H1 (cell line): Measurements from ENCODE around the gene C5AR2. TPM values are rescaled to one million over a fixed set of nuclear protein-coding genes. Genes with fewer than 3 reads are reported as not detected.

Experiments used
- ATF2 ChIP-seq: IDR thresholded peaks from 2 replicates; pipeline ENCODE4 v1.6.1; 2012; ENCODE audit warnings: low read length, inconsistent platforms
- BCL11A ChIP-seq, 2 experiments: IDR thresholded peaks; one replicate each; pipeline ENCODE4 v1.6.1; 2011; ENCODE audit warnings: low read depth in 2 of 2, low read length in 2 of 2, mild to moderate bottlenecking in 2 of 2
- CBX8 ChIP-seq: fragments of 300-800, 300-1000 bp; sonication (generic); IDR thresholded peaks from 2 replicates; pipeline ENCODE4 v1.7.1; 2016; ENCODE audit warnings: low read depth, low read length, borderline replicate concordance
- CEBPB ChIP-seq: IDR thresholded peaks from 2 replicates; pipeline ENCODE4 v1.6.1; 2012; ENCODE audit warnings: low read depth, low read length
- CHD2 ChIP-seq: IDR thresholded peaks from 2 replicates; pipeline ENCODE4 v1.6.1; 2012; ENCODE audit warnings: low read length, improper control_type of control experiment
- CTCF ChIP-seq, 3 experiments: IDR thresholded peaks; 1 replicate in 2 of 3; 2 replicates in 1 of 3; pipeline versions ENCODE4 v1.5.1 to v1.6.1; 2011; ENCODE audit warnings: low read length in 3 of 3, mild to moderate bottlenecking in 3 of 3, inconsistent platforms in 2 of 3, low read depth in 1 of 3, moderate library complexity in 1 of 3; ENCODE audit not compliant: insufficient read depth in 1 of 3; ENCODE audit errors: control extremely low read depth in 1 of 3
- E2F6 ChIP-seq: IDR thresholded peaks from 2 replicates; pipeline ENCODE4 v1.6.1; 2012; ENCODE audit warnings: inconsistent platforms
- EGR1 ChIP-seq: IDR thresholded peaks from 2 replicates; pipeline ENCODE4 v1.6.1; 2011; ENCODE audit warnings: low read depth, low read length, borderline replicate concordance
- GABPA ChIP-seq: IDR thresholded peaks from 2 replicates; pipeline ENCODE4 v1.6.1; 2011; ENCODE audit warnings: mild to moderate bottlenecking, low read length, moderate library complexity, borderline replicate concordance; ENCODE audit not compliant: insufficient read depth
- GTF2F1 ChIP-seq: IDR thresholded peaks from 2 replicates; pipeline ENCODE4 v1.6.1; 2012; ENCODE audit warnings: low read depth, low read length, improper control_type of control experiment, borderline replicate concordance
- MAX ChIP-seq: IDR thresholded peaks from 2 replicates; pipeline ENCODE4 v1.6.1; 2012; ENCODE audit warnings: inconsistent platforms
- RAD21 ChIP-seq, 2 experiments: IDR thresholded peaks in 1 of 2; conservative IDR thresholded peaks in 1 of 2; 2 replicates each; pipeline ENCODE4 v1.6.1; 2011; ENCODE audit warnings: low read depth in 2 of 2, low read length in 2 of 2, improper control_type of control experiment in 1 of 2, inconsistent platforms in 1 of 2, mild to moderate bottlenecking in 1 of 2, moderate library complexity in 1 of 2
- SAP30 ChIP-seq: fragments of 300-600 bp; sonication (generic); IDR thresholded peaks from 2 replicates; pipeline ENCODE4 v1.7.1; 2012; ENCODE audit warnings: low read length, moderate library complexity, mild to moderate bottlenecking, inconsistent platforms; ENCODE audit not compliant: insufficient read depth, insufficient replicate concordance
- SIN3A ChIP-seq, 2 experiments: IDR thresholded peaks in 1 of 2; conservative IDR thresholded peaks in 1 of 2; 2 replicates each; pipeline ENCODE4 v1.6.1; 2011 to 2012; ENCODE audit warnings: low read length in 2 of 2, improper control_type of control experiment in 1 of 2, low read depth in 1 of 2, mild to moderate bottlenecking in 1 of 2
- SP4 ChIP-seq: IDR thresholded peaks from 2 replicates; pipeline ENCODE4 v1.6.1; 2012; ENCODE audit warnings: low read length, inconsistent platforms
- TEAD4 ChIP-seq: IDR thresholded peaks from 2 replicates; pipeline ENCODE4 v1.6.1; 2012; ENCODE audit warnings: low read depth, low read length, inconsistent platforms, mixed read lengths
- polyA plus RNA-seq, 7 experiments: library from polyadenylated mRNA; depleted of rRNA in 3 of 7; stranded (reverse) in 5 of 7; unstranded in 2 of 7; fragments of >200 nt in 5 of 7; fragments of 200-250 nt in 2 of 7; gene quantifications; 1 replicate in 5 of 7; 2 replicates in 1 of 7; 4 replicates in 1 of 7; pipeline versions ENCODE4 v1.2.1 to v1.2.3, GENCODE V29; 2011 to 2013; ENCODE audit warnings: missing spikeins in 2 of 7, mixed read lengths in 2 of 7
- total RNA-seq: library from RNA; stranded (reverse); fragmentation: NEBNext Ultra II Directional; extraction: Animal tissue kit (Norgen Biotek cat#: 25700); gene quantifications from 2 replicates; pipeline ENCODE4 v1.2.1, GENCODE V29; 2021

Gene C5AR2
- total and polyA plus RNA-seq, 2 of the 8 experiments (the other 6 are each of a cell fraction or from before 2014, with no cell fraction given), result 0.08 to 0.15 TPM

DNA sequence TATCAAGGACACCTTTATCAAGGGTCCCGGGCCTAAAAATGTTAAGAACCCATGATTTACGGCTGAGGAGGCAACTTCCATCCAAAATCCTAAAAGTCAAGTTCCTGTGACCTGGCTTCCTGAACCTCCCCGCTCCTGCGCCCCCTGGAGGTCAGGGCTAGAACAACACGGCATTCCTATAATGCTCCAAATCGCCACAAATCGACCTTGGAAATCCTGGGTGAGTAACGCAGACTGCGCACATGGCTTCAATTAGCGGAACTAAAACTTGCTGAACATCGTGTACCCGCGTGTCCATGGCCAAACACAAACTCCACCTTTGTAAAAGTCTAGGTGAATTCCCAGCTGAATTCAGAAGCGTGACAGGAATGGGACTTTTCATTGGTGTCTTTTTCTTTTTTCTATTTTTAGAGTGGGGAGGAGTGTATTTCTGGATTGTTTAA lies 26.6 kb upstream of the C5AR2 start (continued):
- TF ChIP-seq CTCF (IDR thresholded peaks at IDR 0.05; ENCODE audit: control extremely low read depth in 1 of 3, insufficient read depth in 1 of 3, low read depth in 1 of 3, low read length in 3 of 3) (peak; percentile 79 to 98 (median 94)), EGR1 (no peak), CEBPB (no peak), TEAD4 (peak; percentile 83), E2F6 (no peak), CBX8 (no peak), RAD21 (IDR thresholded peaks at IDR 0.05 in 1 of 2, conservative IDR thresholded peaks at IDR 0.05 in 1 of 2; ENCODE audit: low read depth in 2 of 2, low read length in 2 of 2) (peak; percentile 43 to 49; a peak in 3 of 4 replicates), SP4 (no peak), MAX (peak; percentile 65), SAP30 (no peak), GTF2F1 (0 out of 2 replicates have a peak, but pooled peaks have one; percentile 12), BCL11A (IDR thresholded peaks at IDR 0.05; ENCODE audit: low read depth in 2 of 2, low read length in 2 of 2) (no peak), GABPA (peak; percentile 40; the same call in 1 of the 2 replicates), SIN3A (conservative IDR thresholded peaks at IDR 0.05 in 1 of 2, IDR thresholded peaks at IDR 0.05 in 1 of 2; ENCODE audit: low read depth in 1 of 2, low read length in 2 of 2) (0 out of 4 replicates have a peak, but pooled peaks of 1 of the 2 experiments have one; percentile 35), CHD2 (no peak), ATF2 (0 out of 2 replicates have a peak, but pooled peaks have one; percentile 33)
